ENCODE data around the gene CLCN7.
A peak's percentile ranks its signal among the peaks of the same experiment; 100 is the strongest.

CLCN7 gene

GRCh38 chr16:1495211-1495888, 20.5 kb upstream of the CLCN7 start:
- Histone ChIP-seq H3K27ac (no peak overlapping the region), H3K36me3 (replicated peaks) (peaks cover 13% of the 10 kb centered on the region), H3K27me3 (replicated peaks) (no peaks in the 10 kb centered on the region), H3K4me3 (ENCODE audit: low read depth, low read length) (no peak overlapping the region)
- in situ Hi-C loops (cut with HindIII; ENCODE audit: low pct_ligation_motif_present, low sequenced_read_pairs) = no loop called here
- no peak for TF ChIP-seq CTCF (IDR thresholded peaks at IDR 0.05; ENCODE audit: low read depth, low read length, missing control alignments)
- no peak for DNase-seq

GRCh38 chr16:1494711-1495110, 19.9 kb upstream of the CLCN7 start:
- Histone ChIP-seq H3K27me3 (replicated peaks) (no peaks in the 10 kb centered on the region), H3K4me3 (ENCODE audit: low read depth, low read length) (no peak overlapping the region), H3K36me3 (replicated peaks) (peaks cover 7% of the 10 kb centered on the region), H3K27ac (no peak overlapping the region)
- in situ Hi-C loops (cut with HindIII; ENCODE audit: low pct_ligation_motif_present, low sequenced_read_pairs) = no loop called here
- TF ChIP-seq CTCF (IDR thresholded peaks at IDR 0.05; ENCODE audit: low read depth, low read length, missing control alignments) = no peak
- DNase-seq = no peak

- peak; percentile 84 for TF ChIP-seq CTCF (IDR thresholded peaks at IDR 0.05; ENCODE audit: low read depth, low read length, missing control alignments)
- DNase-seq = peak; percentile 66
- Histone ChIP-seq H3K4me3 (ENCODE audit: low read depth, low read length) (peak overlapping the region; percentile 74), H3K36me3 (replicated peaks) (peaks cover 7% of the 10 kb centered on the region), H3K27ac (no peak overlapping the region), H3K27me3 (replicated peaks) (no peaks in the 10 kb centered on the region)
- in situ Hi-C loops (cut with HindIII; ENCODE audit: low pct_ligation_motif_present, low sequenced_read_pairs) = no loop called here
These were observed 19.4 kb upstream of the CLCN7 start for GRCh38 chr16:1494129-1494640.

- in situ Hi-C loops (cut with HindIII; ENCODE audit: low pct_ligation_motif_present, low sequenced_read_pairs) = no loop called here
- peak overlapping the region; percentile 95 for H3K27ac ChIP-seq
- no peak for TF ChIP-seq CTCF (IDR thresholded peaks at IDR 0.05; ENCODE audit: low read depth, low read length, missing control alignments)
- H3K4me3 ChIP-seq (ENCODE audit: low read depth, low read length) = peak overlapping the region; percentile 74
- H3K27me3 ChIP-seq (replicated peaks) = no peaks in the 10 kb centered on the region
- H3K36me3 ChIP-seq (replicated peaks) = peaks cover 7% of the 10 kb centered on the region
- no peak for DNase-seq
These were observed 18.9 kb upstream of the CLCN7 start for GRCh38 chr16:1493746-1494094.

- Histone ChIP-seq H3K4me3 (ENCODE audit: low read depth, low read length) (peak within 1 kb of the TSS; percentile 74), H3K36me3 (replicated peaks) (peaks cover 7% of the 10 kb centered on the region), H3K27me3 (replicated peaks) (no peaks in the 10 kb centered on the region), H3K27ac (peak within 1 kb of the TSS; percentile 95)
- no peak for TF ChIP-seq CTCF (IDR thresholded peaks at IDR 0.05; ENCODE audit: low read depth, low read length, missing control alignments)
- DNase-seq = peak; percentile 48
- in situ Hi-C loops (cut with HindIII; ENCODE audit: low pct_ligation_motif_present, low sequenced_read_pairs) = no loop called here
These were observed 18.3 kb upstream of the CLCN7 start, which contains the start of gene TELO2 for GRCh38 chr16:1492923-1493745. TSS of gene TELO2 (plus strand) at chr16:1493360. CDS start at chr16:1494282, 922 bp downstream.
